ENCODE measurements around the gene IGF2R.

The IGF2R gene

DNA sequence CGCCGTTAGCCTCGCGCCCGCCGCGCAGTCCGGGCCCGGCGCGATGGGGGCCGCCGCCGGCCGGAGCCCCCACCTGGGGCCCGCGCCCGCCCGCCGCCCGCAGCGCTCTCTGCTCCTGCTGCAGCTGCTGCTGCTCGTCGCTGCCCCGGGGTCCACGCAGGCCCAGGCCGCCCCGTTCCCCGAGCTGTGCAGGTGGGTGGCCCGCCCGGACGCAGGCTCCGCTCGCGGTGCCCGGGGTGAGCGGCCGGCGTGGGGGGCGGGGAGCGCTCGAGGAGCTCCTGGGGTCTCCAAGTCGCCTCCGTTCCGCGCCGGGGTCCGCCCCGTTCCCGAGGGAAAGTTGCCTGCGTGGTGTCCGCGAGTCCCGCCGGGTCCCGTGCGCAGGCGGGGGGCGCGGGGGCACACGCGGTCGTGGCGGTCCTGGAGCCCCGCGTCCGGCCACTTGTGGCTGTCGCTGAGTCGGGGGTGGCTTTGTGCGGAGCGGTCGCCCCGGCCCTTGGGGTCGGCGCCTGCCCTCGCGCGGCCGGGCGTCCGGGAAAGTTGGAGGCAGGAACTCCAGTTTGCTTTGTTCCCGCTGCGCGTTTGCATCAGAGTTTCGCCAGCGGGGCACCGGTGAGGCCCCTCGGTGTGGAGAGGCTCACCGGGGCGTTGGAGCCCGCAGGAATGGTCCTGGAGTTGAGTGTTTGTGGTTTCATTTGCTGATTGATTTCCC is 476 bp downstream of the IGF2R start:
- peak overlapping the region; percentile 47 for H3K9ac ChIP-seq (ENCODE audit: low read depth, low read length)
- no peaks in the 10 kb centered on the region for H3K9me3 ChIP-seq (ENCODE audit: control insufficient read depth, insufficient read depth, low read length)
- no peaks in the 10 kb centered on the region for H3K36me3 ChIP-seq (ENCODE audit: control insufficient read depth, insufficient read depth, low read length)
- H3K4me1 ChIP-seq (ENCODE audit: control insufficient read depth, insufficient read depth, low read length) = peaks cover 17% of the 10 kb centered on the region
- H3K27me3 ChIP-seq (ENCODE audit: control insufficient read depth, insufficient read depth, low read length) = peaks cover 32% of the 10 kb centered on the region
- peak overlapping the region; percentile 55 for H3K4me3 ChIP-seq (ENCODE audit: low read depth, low read length)

DNA sequence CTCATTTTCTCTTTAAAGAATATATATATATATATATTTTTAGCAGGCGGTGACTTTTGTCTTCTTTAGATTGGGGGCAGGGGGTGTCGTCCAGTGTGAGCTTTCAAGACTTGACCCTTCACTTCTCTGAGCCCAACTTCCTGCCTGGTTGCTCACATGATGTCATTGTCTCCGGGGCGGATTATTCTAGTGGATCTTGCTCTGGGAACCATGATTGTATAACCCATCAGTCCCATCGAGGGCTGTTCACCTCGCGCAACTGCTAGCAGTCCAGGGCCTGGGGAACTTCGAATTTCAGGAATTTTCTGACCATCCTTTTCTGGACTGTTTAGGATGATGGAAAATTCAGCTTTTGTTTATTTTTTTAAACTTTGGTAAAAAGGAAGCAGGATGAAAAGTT is 1.0 kb downstream of the IGF2R start:
- Histone ChIP-seq H3K36me3 (ENCODE audit: control insufficient read depth, insufficient read depth, low read length) (no peaks in the 10 kb centered on the region), H3K9ac (ENCODE audit: low read depth, low read length) (peak overlapping the region; percentile 47), H3K4me1 (ENCODE audit: control insufficient read depth, insufficient read depth, low read length) (peaks cover 17% of the 10 kb centered on the region), H3K4me3 (ENCODE audit: low read depth, low read length) (peak overlapping the region; percentile 55), H3K9me3 (ENCODE audit: control insufficient read depth, insufficient read depth, low read length) (no peaks in the 10 kb centered on the region), H3K27me3 (ENCODE audit: control insufficient read depth, insufficient read depth, low read length) (peaks cover 26% of the 10 kb centered on the region)

GRCh38 chr6:159970659-159971063 is 1.8 kb downstream of the IGF2R start:
- peak overlapping the region; percentile 26 for H3K9ac ChIP-seq (ENCODE audit: low read depth, low read length)
- H3K36me3 ChIP-seq (ENCODE audit: control insufficient read depth, insufficient read depth, low read length) = no peaks in the 10 kb centered on the region
- H3K27me3 ChIP-seq (ENCODE audit: control insufficient read depth, insufficient read depth, low read length) = peaks cover 19% of the 10 kb centered on the region
- H3K4me3 ChIP-seq (ENCODE audit: low read depth, low read length) = peak overlapping the region; percentile 55
- H3K4me1 ChIP-seq (ENCODE audit: control insufficient read depth, insufficient read depth, low read length) = peaks cover 17% of the 10 kb centered on the region
- no peaks in the 10 kb centered on the region for H3K9me3 ChIP-seq (ENCODE audit: control insufficient read depth, insufficient read depth, low read length)

DNA sequence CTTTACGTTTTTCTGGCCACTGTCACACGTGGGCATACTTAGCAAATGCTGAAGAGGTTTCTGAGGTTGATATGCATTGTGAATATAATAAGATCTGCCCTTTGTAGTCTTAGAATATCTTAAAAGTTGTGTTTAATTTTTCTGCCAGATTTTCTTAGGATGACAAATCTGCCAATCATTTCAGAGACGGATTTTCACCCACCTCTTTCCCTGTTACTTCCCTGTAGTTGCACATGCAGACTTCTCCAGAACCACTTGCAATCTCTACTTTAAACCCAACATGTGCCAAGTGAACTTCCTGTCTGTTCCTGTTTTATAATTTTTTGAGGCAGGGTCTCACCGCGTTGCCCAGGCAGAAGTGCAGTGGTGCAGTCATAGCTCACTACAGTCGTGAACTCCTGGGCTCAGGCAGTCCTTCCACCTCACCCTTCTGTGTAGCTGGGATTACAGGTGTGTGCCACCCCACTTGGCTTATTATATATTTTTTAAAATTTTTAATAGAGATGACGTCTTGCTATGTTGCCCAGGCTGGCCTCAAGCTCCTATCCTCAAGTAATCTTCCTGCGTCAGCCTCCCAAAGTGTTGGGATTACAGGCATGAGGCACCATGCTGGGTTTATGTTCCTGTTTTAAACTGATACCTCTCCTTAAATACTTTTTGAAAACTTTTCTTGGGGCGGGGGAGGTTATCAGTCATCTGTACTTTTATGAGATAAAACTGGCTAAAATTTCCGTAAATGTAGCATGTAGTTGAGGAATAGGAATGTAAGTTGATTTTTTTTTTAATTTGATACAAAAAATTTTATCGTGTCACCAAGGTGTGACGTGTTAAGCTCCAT is 2.7 kb downstream of the IGF2R start:
- H3K4me3 ChIP-seq (ENCODE audit: low read depth, low read length) = no peak overlapping the region
- peaks cover 17% of the 10 kb centered on the region for H3K4me1 ChIP-seq (ENCODE audit: control insufficient read depth, insufficient read depth, low read length)
- peaks cover 11% of the 10 kb centered on the region for H3K27me3 ChIP-seq (ENCODE audit: control insufficient read depth, insufficient read depth, low read length)
- H3K36me3 ChIP-seq (ENCODE audit: control insufficient read depth, insufficient read depth, low read length) = no peaks in the 10 kb centered on the region
- no peak overlapping the region for H3K9ac ChIP-seq (ENCODE audit: low read depth, low read length)
- no peaks in the 10 kb centered on the region for H3K9me3 ChIP-seq (ENCODE audit: control insufficient read depth, insufficient read depth, low read length)

- Histone ChIP-seq H3K27me3 (ENCODE audit: control insufficient read depth, insufficient read depth, low read length) (peaks cover 3% of the 10 kb centered on the region), H3K36me3 (ENCODE audit: control insufficient read depth, insufficient read depth, low read length) (no peaks in the 10 kb centered on the region), H3K4me1 (ENCODE audit: control insufficient read depth, insufficient read depth, low read length) (peaks cover 18% of the 10 kb centered on the region), H3K9me3 (ENCODE audit: control insufficient read depth, insufficient read depth, low read length) (no peaks in the 10 kb centered on the region), H3K4me3 (ENCODE audit: low read depth, low read length) (no peak overlapping the region), H3K9ac (ENCODE audit: low read depth, low read length) (no peak overlapping the region)
These were observed 3.8 kb downstream of the IGF2R start for GRCh38 chr6:159972506-159973268.

- no peaks in the 10 kb centered on the region for H3K27me3 ChIP-seq (ENCODE audit: control insufficient read depth, insufficient read depth, low read length)
- peaks cover 20% of the 10 kb centered on the region for H3K4me1 ChIP-seq (ENCODE audit: control insufficient read depth, insufficient read depth, low read length)
- no peak overlapping the region for H3K4me3 ChIP-seq (ENCODE audit: low read depth, low read length)
- no peaks in the 10 kb centered on the region for H3K36me3 ChIP-seq (ENCODE audit: control insufficient read depth, insufficient read depth, low read length)
- H3K9me3 ChIP-seq (ENCODE audit: control insufficient read depth, insufficient read depth, low read length) = no peaks in the 10 kb centered on the region
- no peak overlapping the region for H3K9ac ChIP-seq (ENCODE audit: low read depth, low read length)
These were observed 4.5 kb downstream of the IGF2R start for GRCh38 chr6:159973406-159973805.

DNA sequence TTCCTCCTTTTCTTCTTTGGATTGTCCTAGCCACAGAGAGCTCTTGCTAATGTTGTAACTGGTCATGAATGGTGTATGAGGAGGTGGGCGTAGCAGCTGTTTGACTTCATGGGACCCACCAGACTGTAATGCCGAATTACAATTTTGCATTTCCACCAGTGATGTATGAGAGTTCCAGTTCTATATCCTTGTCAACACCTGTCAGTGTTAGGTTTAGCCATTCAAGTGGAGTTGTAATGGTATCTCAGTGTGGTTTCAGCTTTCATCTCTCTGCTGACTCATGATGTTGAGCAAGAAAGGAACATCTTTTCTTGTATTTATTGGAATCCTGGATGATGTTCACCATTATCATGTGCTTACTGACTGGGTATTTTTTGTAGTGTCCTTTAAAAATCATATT is 5.1 kb downstream of the IGF2R start:
- Histone ChIP-seq H3K4me3 (ENCODE audit: low read depth, low read length) (no peak overlapping the region), H3K27me3 (ENCODE audit: control insufficient read depth, insufficient read depth, low read length) (no peaks in the 10 kb centered on the region), H3K9ac (ENCODE audit: low read depth, low read length) (no peak overlapping the region)

DNA sequence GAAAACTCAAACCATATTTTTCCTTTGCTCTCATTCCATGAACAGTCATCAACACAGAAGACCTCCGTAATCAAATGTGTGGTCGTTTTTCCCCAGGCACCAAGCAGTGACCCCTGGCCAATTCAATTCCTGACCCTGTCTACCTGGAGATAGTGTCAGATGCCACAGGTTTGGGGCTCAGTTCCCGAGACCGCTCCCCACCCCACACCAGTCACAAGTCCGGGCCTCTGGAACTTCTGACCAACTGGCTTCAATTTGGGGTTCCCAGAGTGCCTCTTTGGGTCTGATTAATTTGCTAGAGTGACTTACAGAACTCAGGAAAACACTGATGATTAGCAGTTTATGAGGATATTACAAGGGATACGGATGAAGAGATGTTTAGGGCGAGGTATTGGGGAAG is 6.0 kb downstream of the IGF2R start:
- Histone ChIP-seq H3K9me3 (ENCODE audit: control insufficient read depth, insufficient read depth, low read length) (no peaks in the 10 kb centered on the region), H3K4me3 (ENCODE audit: low read depth, low read length) (no peak overlapping the region), H3K4me1 (ENCODE audit: control insufficient read depth, insufficient read depth, low read length) (peaks cover 30% of the 10 kb centered on the region), H3K9ac (ENCODE audit: low read depth, low read length) (no peak overlapping the region), H3K36me3 (ENCODE audit: control insufficient read depth, insufficient read depth, low read length) (no peaks in the 10 kb centered on the region), H3K27me3 (ENCODE audit: control insufficient read depth, insufficient read depth, low read length) (no peaks in the 10 kb centered on the region)

More for the DNA sequence above, 5.1 kb downstream of the IGF2R start:
- Histone ChIP-seq H3K36me3 (ENCODE audit: control insufficient read depth, insufficient read depth, low read length) (no peaks in the 10 kb centered on the region), H3K4me1 (ENCODE audit: control insufficient read depth, insufficient read depth, low read length) (peaks cover 26% of the 10 kb centered on the region), H3K9me3 (ENCODE audit: control insufficient read depth, insufficient read depth, low read length) (no peaks in the 10 kb centered on the region)

DNA sequence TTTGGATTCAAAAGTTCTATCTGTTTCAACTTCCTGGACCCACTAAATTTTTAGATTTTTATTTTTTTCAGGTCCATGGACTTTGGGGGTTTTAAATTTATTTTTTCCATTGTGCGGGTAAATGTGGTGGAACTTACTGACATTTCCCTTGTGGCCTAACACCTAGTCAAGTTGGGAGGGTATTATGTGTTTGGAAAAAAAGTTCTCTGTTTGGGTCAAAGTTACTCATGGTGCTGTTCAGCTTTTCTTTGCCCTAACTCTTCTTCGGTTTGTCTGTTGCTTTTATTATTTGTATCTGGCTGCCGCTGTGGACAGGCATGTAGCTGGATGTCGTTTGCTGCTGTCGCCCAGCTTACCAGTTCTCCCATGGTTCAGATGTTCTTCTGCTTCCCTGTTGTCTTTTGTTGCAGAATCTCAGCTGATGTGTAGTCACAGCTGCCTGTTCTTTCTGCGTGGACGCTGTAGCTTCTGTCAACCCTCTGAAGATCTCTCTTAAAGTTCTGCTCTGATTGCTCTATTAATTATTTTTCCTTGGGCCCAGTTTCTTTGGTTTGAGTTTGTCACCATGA is 7.9 kb downstream of the IGF2R start:
- Histone ChIP-seq H3K4me3 (ENCODE audit: low read depth, low read length) (no peak overlapping the region), H3K36me3 (ENCODE audit: control insufficient read depth, insufficient read depth, low read length) (no peaks in the 10 kb centered on the region), H3K4me1 (ENCODE audit: control insufficient read depth, insufficient read depth, low read length) (peaks cover 41% of the 10 kb centered on the region), H3K27me3 (ENCODE audit: control insufficient read depth, insufficient read depth, low read length) (no peaks in the 10 kb centered on the region), H3K9ac (ENCODE audit: low read depth, low read length) (no peak overlapping the region), H3K9me3 (ENCODE audit: control insufficient read depth, insufficient read depth, low read length) (no peaks in the 10 kb centered on the region)

GRCh38 chr6:159977255-159977903 is 8.5 kb downstream of the IGF2R start:
- Histone ChIP-seq H3K9me3 (ENCODE audit: control insufficient read depth, insufficient read depth, low read length) (no peaks in the 10 kb centered on the region), H3K36me3 (ENCODE audit: control insufficient read depth, insufficient read depth, low read length) (no peaks in the 10 kb centered on the region), H3K4me1 (ENCODE audit: control insufficient read depth, insufficient read depth, low read length) (peaks cover 43% of the 10 kb centered on the region), H3K9ac (ENCODE audit: low read depth, low read length) (no peak overlapping the region), H3K27me3 (ENCODE audit: control insufficient read depth, insufficient read depth, low read length) (no peaks in the 10 kb centered on the region), H3K4me3 (ENCODE audit: low read depth, low read length) (no peak overlapping the region)

- peaks cover 43% of the 10 kb centered on the region for H3K4me1 ChIP-seq (ENCODE audit: control insufficient read depth, insufficient read depth, low read length)
These were observed 9.0 kb downstream of the IGF2R start for GRCh38 chr6:159977904-159978268.

More at GRCh38 chr6:159977904-159978268, 9.0 kb downstream of the IGF2R start:
- H3K9me3 ChIP-seq (ENCODE audit: control insufficient read depth, insufficient read depth, low read length) = no peaks in the 10 kb centered on the region
- H3K36me3 ChIP-seq (ENCODE audit: control insufficient read depth, insufficient read depth, low read length) = no peaks in the 10 kb centered on the region
- no peaks in the 10 kb centered on the region for H3K27me3 ChIP-seq (ENCODE audit: control insufficient read depth, insufficient read depth, low read length)
- no peak overlapping the region for H3K9ac ChIP-seq (ENCODE audit: low read depth, low read length)
- no peak overlapping the region for H3K4me3 ChIP-seq (ENCODE audit: low read depth, low read length)

Measured in iPS-15b (cell line).